Esophagus muscularis mucosa (tissue), 4 donors: ENCODE measurements around the gene GAREM2.

Experiments used
- EP300 ChIP-seq: sonication (generic); formaldehyde crosslinking; IDR thresholded peaks from one replicate; pipeline ENCODE4 v1.6.1; 2017; ENCODE audit warnings: antibody characterized with exemption
- POLR2A ChIP-seq: fragments of 450-650 bp; IDR thresholded peaks from one replicate; pipeline ENCODE4 v1.6.1; 2017; ENCODE audit warnings: antibody characterized with exemption, moderate library complexity, mild to moderate bottlenecking, low read depth
- POLR2AphosphoS5 ChIP-seq, 2 donors: sonication (generic); formaldehyde crosslinking; IDR thresholded peaks; one replicate each; pipeline ENCODE4 v1.6.1; 2017; ENCODE audit warnings: antibody characterized with exemption in 2 of 2
- TF ChIP-seq, protein P1 (sequence below), 3 experiments: fragments of 200-600 bp in 2 of 3; fragments of 450-650 bp in 1 of 3; sonication (generic) in 2 of 3; IDR thresholded peaks; one replicate each; pipeline ENCODE4 v1.5.1; 2017 to 2019; ENCODE audit warnings: antibody characterized with exemption in 3 of 3, mild to moderate bottlenecking in 2 of 3, moderate library complexity in 1 of 3

- TF ChIP-seq EP300, result no peak
- TF ChIP-seq, protein P1, sequence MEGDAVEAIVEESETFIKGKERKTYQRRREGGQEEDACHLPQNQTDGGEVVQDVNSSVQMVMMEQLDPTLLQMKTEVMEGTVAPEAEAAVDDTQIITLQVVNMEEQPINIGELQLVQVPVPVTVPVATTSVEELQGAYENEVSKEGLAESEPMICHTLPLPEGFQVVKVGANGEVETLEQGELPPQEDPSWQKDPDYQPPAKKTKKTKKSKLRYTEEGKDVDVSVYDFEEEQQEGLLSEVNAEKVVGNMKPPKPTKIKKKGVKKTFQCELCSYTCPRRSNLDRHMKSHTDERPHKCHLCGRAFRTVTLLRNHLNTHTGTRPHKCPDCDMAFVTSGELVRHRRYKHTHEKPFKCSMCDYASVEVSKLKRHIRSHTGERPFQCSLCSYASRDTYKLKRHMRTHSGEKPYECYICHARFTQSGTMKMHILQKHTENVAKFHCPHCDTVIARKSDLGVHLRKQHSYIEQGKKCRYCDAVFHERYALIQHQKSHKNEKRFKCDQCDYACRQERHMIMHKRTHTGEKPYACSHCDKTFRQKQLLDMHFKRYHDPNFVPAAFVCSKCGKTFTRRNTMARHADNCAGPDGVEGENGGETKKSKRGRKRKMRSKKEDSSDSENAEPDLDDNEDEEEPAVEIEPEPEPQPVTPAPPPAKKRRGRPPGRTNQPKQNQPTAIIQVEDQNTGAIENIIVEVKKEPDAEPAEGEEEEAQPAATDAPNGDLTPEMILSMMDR (IDR thresholded peaks at IDR 0.05), result no peak
- no peak for TF ChIP-seq POLR2A
- no peak for TF ChIP-seq POLR2AphosphoS5 (IDR thresholded peaks at IDR 0.05)
Measured at GRCh38 chr2:26170795-26171194, 2.1 kb upstream of the GAREM2 start.
